ENCODE results near the gene EP400. TPM values are rescaled to one million over a fixed set of nuclear protein-coding genes. Genes with fewer than 3 reads are reported as not detected.

Gene EP400
- total and polyA plus RNA-seq, 2 of the 13 experiments (the other 11 are each of a cell fraction or from before 2014, with no cell fraction given) = 4.9 to 5.0 TPM

DNA sequence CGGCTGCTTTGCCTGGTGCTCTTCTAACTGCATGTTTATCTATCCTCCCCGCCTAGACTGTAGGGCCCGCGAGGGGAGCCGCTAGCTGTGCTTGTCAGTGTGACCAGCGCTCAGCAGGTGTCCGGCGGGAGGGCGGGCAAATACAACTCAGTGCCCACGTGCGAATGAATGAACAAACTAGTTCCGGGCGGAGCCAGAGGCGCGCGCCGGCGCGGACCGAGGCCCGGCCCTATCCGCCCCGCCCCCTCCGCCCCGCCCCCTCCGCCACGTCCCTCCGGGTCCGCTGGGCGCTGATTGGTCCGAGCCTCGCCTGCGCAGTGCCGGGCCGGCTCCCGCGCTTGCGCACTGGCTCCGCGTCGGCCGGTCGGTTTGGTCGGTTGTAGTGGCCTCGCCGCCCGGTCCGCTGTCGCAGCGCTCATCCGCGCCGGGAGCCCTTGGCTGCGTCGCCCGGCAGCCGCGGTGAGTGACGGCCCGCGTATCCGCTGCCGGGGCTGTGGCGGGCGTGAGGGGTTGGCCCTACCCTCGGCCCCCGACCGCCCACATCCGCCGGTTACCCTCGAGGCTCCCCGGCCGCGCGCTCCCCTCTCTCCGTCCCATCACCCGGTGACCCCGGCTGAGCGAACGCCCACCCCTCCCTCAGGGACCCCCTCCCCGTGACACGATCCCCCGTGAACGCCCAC, 134.3 kb downstream of the EP400 start (continued):
- peak; percentile 81; the same call in 1 of the 2 replicates for TF ChIP-seq ZNF784 (CRISPR knock-in tag; IDR thresholded peaks at IDR 0.05; ENCODE audit: borderline replicate concordance)
- TF ChIP-seq ARHGAP35 (CRISPR knock-in tag; IDR thresholded peaks at IDR 0.05; ENCODE audit: borderline replicate concordance) = 0 out of 2 replicates have a peak, but pooled peaks have one; percentile 58
- TF ChIP-seq, protein P1, sequence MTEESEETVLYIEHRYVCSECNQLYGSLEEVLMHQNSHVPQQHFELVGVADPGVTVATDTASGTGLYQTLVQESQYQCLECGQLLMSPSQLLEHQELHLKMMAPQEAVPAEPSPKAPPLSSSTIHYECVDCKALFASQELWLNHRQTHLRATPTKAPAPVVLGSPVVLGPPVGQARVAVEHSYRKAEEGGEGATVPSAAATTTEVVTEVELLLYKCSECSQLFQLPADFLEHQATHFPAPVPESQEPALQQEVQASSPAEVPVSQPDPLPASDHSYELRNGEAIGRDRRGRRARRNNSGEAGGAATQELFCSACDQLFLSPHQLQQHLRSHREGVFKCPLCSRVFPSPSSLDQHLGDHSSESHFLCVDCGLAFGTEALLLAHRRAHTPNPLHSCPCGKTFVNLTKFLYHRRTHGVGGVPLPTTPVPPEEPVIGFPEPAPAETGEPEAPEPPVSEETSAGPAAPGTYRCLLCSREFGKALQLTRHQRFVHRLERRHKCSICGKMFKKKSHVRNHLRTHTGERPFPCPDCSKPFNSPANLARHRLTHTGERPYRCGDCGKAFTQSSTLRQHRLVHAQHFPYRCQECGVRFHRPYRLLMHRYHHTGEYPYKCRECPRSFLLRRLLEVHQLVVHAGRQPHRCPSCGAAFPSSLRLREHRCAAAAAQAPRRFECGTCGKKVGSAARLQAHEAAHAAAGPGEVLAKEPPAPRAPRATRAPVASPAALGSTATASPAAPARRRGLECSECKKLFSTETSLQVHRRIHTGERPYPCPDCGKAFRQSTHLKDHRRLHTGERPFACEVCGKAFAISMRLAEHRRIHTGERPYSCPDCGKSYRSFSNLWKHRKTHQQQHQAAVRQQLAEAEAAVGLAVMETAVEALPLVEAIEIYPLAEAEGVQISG (CRISPR knock-in tag; IDR thresholded peaks at IDR 0.05) = 0 out of 2 replicates have a peak, but pooled peaks have one; percentile 45
- TF ChIP-seq RXRA (CRISPR knock-in tag; IDR thresholded peaks at IDR 0.05) = 0 out of 2 replicates have a peak, but pooled peaks have one; percentile 55
- peak; percentile 53; the same call in 1 of the 2 replicates for TF ChIP-seq ZNF709 (CRISPR knock-in tag; IDR thresholded peaks at IDR 0.05)
- no peak for TF ChIP-seq ZBTB44 (CRISPR knock-in tag; IDR thresholded peaks at IDR 0.05)
- peak; percentile 75; the same call in 1 of the 2 replicates for TF ChIP-seq PPARG (CRISPR knock-in tag; conservative IDR thresholded peaks at IDR 0.05)
- TF ChIP-seq ZNF446 (CRISPR knock-in tag; IDR thresholded peaks at IDR 0.05) = peak; percentile 37; the same call in 1 of the 2 replicates
- peak; percentile 59 for TF ChIP-seq CBFB (CRISPR knock-in tag; IDR thresholded peaks at IDR 0.05)
- TF ChIP-seq KDM5B (CRISPR knock-in tag; IDR thresholded peaks at IDR 0.05; ENCODE audit: borderline replicate concordance) = peak; percentile 73
- peak; percentile 35 for TF ChIP-seq ZNF781 (CRISPR knock-in tag; IDR thresholded peaks at IDR 0.05; ENCODE audit: borderline replicate concordance, not compliant biosample characterization)
- TF ChIP-seq PHF20 (CRISPR knock-in tag; IDR thresholded peaks at IDR 0.05) = peak; percentile 22; the same call in 1 of the 2 replicates
- 0 out of 2 replicates have a peak, but pooled peaks have one; percentile 63 for TF ChIP-seq ZNF776 (CRISPR knock-in tag; IDR thresholded peaks at IDR 0.05)
- TF ChIP-seq GTF3A (CRISPR knock-in tag; conservative IDR thresholded peaks at IDR 0.05) = no peak
- TF ChIP-seq SMYD3 (CRISPR knock-in tag; IDR thresholded peaks at IDR 0.05) = peak; percentile 65; the same call in 1 of the 2 replicates
- TF ChIP-seq ZBTB38 (CRISPR knock-in tag; IDR thresholded peaks at IDR 0.05) = peak; percentile 25; the same call in 1 of the 2 replicates
- TF ChIP-seq IRF2 (CRISPR knock-in tag; IDR thresholded peaks at IDR 0.05) = peak; percentile 40; the same call in 1 of the 2 replicates
- TF ChIP-seq FOXK2 (IDR thresholded peaks at IDR 0.05) = peak; percentile 64
- 0 out of 2 replicates have a peak, but pooled peaks have one; percentile 11 for TF ChIP-seq FOXA3 (CRISPR knock-in tag; IDR thresholded peaks at IDR 0.05)
- peak; percentile 22; the same call in 1 of the 2 replicates for TF ChIP-seq ZBTB7A (CRISPR knock-in tag; IDR thresholded peaks at IDR 0.05)
- TF ChIP-seq, protein P2, sequence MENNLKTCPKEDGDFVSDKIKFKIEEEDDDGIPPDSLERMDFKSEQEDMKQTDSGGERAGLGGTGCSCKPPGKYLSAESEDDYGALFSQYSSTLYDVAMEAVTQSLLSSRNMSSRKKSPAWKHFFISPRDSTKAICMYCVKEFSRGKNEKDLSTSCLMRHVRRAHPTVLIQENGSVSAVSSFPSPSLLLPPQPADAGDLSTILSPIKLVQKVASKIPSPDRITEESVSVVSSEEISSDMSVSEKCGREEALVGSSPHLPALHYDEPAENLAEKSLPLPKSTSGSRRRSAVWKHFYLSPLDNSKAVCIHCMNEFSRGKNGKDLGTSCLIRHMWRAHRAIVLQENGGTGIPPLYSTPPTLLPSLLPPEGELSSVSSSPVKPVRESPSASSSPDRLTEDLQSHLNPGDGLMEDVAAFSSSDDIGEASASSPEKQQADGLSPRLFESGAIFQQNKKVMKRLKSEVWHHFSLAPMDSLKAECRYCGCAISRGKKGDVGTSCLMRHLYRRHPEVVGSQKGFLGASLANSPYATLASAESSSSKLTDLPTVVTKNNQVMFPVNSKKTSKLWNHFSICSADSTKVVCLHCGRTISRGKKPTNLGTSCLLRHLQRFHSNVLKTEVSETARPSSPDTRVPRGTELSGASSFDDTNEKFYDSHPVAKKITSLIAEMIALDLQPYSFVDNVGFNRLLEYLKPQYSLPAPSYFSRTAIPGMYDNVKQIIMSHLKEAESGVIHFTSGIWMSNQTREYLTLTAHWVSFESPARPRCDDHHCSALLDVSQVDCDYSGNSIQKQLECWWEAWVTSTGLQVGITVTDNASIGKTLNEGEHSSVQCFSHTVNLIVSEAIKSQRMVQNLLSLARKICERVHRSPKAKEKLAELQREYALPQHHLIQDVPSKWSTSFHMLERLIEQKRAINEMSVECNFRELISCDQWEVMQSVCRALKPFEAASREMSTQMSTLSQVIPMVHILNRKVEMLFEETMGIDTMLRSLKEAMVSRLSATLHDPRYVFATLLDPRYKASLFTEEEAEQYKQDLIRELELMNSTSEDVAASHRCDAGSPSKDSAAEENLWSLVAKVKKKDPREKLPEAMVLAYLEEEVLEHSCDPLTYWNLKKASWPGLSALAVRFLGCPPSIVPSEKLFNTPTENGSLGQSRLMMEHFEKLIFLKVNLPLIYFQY (CRISPR knock-in tag; IDR thresholded peaks at IDR 0.05; ENCODE audit: borderline replicate concordance) = no peak
